ENCODE data around the gene ZXDC.

GRCh38 chr3:126424751-126425150 lies 50.9 kb downstream of the ZXDC start:
- TF ChIP-seq CTCF (IDR thresholded peaks at IDR 0.05; ENCODE audit: low read depth, low read length, poor library complexity, severe bottlenecking) (no peak), EZH2phosphoT487 (IDR thresholded peaks at IDR 0.05; ENCODE audit: borderline replicate concordance, low read length) (no peak)

Measured in DOHH2 (cell line).